ENCODE data around the gene CTXN1.
"Not testable (repeated sequence)": the region's sequence is repeated elsewhere in the genome, so short reads cannot be mapped to it uniquely, and the experiment has no call there.

The CTXN1 gene

DNA sequence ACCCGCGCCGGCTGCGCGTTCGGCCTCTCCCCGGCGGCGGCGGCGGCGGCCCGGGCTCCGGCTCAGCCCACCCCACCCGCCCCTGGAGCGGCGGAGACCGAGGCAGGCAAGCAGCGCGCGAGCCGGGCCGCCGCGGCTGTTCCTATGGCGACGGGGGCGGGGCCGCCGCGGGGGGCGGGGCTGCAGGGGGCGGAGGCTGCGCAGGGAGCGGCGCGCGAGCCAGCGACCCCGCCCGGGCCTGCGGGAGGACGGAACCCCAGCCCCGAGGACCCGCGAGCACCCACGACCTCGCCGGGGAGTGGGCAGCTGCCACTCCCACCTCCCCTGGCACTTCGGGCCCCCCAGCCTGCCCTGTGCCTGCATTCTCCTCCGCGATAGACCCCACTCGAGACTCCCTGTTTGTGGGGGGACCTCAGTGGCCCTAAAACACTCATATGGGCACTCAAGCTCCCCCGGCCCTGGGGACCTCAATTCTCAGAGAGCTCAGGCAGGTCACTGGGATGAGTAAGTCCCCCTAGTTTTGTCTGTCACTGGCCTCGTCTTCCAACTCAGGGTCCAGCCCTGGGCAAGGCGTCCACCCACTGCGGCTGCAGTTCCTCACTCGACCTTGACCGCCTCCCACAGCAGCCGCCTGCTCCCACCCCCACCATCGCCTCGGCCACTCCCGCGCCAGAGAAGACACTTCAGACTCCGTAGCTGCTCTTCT lies at the start of gene CTXN1:
Gene CTXN1 (minus strand): TSS at position 115 of the 706 bp plus-strand sequence. CDS start 597 bp downstream, outside the sequence.
- no peak for DNase-seq (ENCODE audit: low spot score)

DNA sequence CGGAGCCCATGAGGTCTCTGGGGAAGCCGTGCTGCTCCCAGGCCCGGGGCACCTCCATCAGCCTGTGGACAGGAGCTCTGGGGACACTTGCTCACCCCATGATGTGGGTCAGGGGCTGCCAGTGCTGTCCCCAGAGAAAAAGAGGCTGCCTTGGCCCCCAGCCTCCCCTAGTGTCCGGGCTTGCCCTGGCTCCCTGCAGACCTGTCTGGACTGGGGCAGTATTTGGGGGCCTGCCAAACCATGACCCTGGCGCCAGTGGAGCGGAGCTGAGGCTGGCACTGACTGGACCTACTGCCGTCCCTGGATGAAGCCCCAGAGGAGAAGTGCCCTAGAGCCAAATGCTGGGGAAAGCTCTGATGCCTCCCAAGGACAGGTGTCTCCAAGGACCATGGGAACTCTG lies 49.1 kb upstream of the CTXN1 start:
- no peak for DNase-seq (ENCODE audit: low spot score)

DNA sequence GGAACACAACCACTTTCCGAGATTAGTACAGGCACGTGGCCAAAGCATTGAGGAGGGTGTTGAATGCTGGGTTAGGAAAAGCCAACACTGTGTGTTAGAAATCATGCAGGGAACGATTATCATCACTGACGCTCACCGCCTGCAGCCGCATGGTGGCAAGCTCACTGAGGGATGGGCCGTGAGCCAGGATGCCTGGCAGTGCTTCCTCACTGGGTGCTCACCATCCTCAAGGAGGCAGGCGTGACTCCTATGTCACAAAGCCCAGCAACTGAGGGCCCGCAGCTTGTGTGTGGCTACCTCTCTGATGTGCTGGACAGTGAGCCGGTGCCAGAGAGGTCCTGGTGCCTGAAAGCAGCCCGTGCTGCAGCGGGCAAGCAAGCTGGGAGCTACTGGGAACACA lies 47.9 kb upstream of the CTXN1 start:
- no peak for DNase-seq (ENCODE audit: low spot score)

DNA sequence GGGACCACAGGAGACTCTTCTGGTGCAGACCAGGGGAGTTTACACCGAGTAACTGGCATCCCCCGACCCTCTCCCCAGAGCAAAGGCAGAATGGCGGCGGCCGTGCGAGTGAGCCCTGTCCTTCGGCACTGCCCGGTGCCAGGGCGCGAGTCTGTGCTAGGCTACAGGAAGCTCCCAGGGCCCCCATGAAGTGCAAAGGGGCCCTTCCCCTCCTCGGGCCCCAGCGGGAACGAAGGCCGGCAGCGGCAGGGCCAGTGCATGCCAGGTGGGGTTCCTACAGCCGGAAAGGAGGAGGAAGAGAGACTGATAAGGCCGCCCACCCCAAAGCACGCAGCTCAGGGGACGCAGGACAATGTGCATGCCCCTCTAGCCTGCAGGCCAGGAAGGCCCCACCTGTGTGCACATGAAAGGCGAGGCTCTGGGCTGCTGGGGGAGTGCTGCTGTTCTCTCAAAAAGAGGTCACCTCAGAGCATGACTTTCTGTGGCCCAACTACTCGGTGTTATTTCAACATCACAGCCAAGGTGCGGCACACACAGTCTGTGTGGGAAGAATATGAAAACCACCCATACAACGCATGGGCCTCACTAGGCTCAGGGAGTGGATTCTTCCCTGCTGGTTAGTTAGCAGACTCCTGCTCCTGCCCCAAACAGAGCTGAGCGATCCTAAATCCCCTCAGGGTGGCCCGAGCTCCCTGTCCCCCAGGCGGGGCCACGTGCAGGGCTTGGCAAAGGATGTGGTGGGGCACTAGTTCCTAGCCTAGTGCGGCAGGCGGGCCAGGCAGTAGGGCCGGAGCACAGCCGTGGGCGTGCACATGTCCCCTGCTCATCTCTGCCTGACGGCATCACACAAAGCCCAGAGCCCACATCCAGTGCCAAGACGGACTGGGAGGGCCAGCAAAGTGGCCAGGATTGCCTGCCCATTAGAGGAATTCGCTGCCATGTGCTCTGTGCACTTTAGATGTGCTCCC lies 45.9 kb upstream of the CTXN1 start:
- DNase-seq (ENCODE audit: low spot score), result no peak

DNA sequence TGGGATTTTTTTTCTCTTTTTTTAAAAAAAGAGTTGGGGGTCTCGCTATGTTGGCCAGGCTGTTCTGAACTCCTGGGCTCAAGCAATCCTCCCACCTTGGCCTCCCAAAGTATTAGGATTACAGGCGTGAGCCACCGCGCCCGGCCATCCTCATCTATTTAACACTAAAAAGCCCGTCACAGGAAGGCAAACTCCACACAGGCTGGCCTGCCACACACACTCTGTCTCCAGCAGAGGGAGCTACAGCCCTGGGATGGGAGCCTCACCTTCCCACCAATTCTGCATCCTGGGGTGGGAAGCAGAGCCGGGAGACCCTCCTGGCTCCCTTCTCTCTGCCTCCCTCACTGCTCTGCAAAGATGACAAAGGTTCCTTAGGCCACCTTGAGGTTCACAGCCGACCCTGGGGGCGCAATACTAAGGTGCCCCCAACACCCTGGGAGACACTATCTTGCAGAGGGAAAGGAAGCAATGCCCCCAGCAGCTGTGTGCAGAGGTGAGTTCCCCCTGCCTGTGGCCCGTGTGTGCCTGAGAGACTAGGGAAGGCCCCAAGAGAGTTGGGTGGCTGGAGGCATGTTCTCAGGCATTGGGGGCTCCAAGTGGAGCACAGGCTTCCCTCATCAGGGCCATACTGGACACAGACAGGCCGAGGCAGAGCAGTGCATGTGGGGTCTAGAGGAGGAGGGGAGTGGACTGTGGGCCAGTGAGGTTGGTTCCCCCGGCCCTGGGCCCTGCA lies 44.9 kb upstream of the CTXN1 start:
- no peak for DNase-seq (ENCODE audit: low spot score)

DNA sequence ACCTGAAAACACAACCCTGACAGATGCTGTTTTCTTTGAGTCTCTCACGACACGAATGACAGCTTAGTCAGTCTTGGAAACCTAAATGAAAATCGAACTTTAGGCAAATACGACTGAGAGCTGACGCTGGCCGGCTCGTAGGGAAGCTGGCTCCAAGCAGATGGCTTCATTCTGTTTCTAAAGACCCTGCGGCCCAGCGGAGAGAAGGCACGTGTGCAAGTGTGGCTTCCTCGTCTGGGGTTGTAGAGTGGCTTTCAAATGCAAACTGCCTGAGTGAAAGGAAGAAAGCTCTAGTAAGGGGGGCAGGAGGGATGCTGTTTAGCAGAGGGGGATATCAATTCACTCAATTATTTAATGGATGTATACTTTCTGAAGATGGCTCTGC lies 43.6 kb upstream of the CTXN1 start:
- DNase-seq (ENCODE audit: low spot score), result no peak

DNA sequence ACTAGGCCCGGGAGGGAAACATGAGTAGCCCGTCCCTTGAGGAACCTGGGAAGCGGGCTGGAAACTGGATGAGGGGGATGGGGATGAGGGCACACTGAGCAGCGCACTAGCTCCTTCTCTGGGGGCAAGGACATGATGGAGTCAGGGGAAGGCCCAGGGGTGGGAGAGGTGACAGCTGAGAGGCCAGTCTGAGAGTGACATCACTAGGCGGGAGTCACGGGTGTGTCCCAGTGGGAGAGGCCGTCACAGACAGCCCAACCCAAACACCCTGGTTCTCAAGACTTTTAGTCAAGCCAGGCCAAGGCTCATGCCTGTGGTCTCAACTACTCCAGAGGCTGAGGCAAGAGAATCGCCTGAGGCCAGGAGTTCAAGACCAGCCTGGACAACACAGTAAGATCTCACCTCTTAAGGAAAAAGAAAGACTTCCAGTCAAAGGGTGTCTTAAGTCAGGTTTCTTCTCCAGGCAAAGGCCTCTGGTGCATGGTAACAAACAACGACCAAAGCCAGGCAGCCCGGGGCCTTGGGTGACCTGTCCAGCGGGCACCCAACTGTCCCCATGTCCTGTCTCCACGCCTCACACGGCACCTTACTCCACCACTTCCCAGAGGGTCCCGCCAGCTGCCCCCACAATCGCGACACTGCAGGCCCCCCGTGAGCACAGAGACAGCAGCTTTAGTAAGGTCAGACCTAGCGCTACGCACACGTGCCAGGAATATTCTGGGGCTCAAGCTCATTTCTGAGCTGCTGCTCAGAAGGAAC lies 43.0 kb upstream of the CTXN1 start:
- no peak for DNase-seq (ENCODE audit: low spot score)

DNA sequence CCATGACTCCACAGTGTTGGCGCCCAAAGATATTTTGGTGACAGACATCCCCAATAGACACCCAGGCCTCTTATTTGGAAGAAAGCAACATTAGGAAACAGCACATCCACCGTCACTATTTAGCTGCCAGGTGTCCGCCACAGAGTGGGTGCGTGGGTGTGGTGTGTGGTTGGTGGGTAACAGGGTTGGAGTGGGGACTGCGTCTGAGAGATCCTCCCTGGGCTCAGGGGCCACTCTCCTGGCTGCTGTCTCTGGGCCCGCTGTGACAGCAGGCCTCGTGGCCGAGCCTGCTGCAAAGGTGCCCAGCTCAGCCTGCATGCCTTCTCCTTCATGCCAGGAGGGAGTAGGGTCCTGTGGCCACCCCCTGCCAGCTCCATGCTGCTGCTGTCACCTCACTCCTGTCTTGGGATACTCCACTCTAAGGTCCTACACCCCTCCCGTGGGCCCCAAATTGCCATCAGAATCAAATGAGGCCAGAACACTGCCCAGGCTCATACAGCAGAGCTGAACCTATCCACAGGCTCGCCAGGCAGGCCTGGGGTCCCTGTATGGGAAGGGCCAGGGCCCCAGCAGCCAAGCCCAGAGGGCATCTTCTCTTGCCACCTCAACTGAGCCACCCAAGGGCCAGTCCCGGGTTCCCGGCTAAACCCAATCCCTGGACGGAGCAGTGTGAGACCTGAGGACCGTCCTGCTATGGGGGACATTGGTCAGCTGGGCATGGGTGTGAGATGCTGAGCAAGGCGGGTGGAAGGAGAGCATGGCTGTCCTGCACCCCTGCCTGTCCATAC lies 42.3 kb upstream of the CTXN1 start:
- DNase-seq (ENCODE audit: low spot score), result no peak

DNA sequence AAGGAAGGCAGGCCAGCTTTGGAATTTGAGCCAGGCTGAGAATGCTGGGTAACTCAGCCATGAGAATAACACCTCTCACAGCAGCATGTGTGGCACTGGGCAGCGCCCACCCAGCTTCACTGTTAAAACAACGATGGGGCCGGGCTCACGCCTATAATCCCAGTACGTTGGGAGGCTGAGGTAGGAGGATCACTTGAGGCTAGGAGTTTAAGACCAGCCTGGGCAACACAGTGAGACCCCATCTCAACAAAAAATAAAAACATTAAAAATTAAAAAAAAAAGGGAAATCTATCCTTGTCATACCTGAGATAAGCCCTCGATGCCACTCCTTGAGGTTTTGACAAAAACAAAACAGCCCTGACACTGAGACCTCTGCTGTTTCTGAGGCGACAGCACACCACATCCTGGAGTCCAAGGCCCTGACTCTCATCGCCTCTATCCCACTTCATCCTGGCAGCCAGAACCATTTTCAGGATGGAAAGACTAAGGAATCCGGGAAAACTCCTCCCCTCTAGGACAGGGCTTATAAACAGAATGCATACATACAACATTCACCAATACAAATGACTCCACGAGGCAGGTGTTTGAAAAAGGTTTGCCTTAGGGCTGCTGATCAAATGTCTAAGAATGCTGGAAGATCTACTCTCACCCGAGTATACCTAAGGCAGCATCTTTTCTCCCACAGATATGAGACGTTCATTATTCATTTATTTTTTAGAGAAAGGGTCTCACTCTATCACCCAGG lies 40.2 kb upstream of the CTXN1 start:
- no peak for DNase-seq (ENCODE audit: low spot score)

DNA sequence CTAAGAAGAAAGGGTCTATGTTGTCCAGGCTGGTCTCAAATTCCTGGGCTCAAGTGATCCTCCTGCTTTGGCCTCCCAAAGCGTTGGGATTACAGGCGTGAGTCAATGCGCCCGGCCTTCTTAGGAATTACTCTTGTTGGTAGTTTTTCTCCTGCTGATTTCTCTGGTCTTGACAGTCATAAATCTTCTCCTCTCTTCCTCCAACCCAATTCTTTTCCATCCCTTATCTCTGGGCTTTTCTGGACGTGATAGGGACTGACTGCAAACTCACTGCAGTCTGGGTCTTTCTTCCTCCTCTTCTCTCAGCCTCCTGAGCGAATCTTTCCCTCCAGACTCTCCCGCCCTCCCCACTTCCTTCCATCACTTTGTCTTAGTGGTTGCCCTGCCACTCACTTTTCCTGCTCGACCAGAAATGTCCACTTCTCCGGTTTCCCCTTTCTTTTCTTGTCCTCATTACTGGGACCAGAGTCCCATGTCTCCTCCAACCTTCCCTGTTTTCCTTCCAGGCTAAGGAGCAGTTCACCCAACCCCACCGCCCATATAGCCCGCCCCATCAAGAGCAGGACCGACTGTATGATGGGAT lies 39.4 kb upstream of the CTXN1 start:
- no peak for DNase-seq (ENCODE audit: low spot score)

DNA sequence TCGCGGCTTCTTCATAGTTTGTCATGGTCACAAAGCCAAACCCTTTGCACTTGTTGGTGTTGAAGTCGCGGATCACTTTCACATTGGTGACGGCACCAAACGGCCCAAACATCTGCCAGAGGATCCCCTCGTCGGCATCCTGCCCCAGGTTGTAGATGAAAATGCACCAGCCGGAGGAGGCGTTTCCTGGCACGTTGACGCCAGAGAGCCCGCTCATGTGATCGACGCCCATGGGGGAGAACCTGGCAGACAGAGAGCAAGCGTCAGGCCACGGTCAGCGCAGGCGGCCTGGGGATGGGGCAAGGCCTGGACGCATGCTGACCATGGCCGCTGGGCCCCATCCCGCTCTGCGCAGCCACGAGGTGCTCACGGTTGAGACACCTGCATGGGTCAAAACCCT lies 37.6 kb upstream of the CTXN1 start:
- DNase-seq (ENCODE audit: low spot score), result no peak

DNA sequence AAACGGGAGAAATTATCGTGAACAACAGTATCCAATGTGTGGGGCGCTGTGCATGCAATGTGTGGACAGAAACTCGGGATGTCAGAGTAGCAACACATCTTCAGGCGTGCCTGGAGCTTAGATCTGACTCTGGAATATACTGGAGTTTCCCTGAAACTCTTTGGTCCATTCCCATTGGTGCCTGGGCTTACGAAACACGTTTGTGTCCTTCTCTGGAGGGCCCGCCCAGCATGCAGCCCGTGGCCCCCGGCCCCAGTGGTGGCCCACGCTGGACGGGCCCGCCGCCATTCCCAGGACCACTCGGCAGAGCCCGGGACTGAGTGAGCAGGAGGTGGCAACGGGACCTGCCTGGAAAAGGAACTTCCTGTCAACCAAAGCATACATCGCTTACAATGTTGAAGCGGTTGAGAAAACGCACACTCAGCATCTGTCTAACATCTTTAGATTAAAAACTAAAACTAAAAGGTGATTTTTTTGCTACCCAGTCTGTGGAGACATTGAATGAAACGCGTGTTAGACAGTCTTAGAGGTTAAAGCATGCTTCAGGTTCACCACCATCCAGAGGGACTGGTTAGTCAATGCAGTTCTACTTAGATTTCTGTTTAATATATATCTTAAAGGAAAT lies 36.8 kb upstream of the CTXN1 start:
- DNase-seq (ENCODE audit: low spot score), result no peak

DNA sequence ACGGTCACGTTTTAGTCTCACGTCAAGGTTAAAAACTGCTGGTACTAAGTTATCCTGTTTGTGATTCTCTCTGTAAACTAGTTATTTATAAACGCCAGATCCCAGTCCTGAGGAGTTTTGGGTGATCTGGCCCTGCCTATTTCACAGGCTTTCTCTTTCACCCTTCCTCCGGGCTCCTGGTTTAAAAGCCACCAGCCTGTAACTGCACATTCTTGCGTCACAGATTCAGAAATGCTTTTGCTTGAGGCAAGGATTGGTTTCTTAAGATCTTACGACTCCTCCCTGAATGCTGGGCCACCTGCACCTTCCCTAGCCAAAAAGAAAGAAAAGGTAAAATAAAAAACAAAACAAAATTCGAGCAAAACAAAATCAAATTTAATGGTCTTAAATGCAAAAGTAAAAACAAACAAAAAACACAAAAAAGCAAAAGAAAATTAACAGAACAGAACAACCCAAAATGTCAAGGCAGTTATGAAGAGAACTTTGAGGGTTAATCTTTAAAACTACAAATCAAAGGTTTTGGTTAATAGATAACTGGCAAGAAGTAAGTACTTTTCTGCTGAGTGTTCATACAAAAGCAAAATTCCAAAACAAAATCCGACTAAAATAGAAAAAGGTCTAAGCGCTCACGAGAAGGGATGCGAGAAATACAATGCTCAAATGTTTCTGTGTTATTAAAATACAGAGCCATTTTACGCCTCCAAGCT lies 36.1 kb upstream of the CTXN1 start:
- no peak for DNase-seq (ENCODE audit: low spot score)

DNA sequence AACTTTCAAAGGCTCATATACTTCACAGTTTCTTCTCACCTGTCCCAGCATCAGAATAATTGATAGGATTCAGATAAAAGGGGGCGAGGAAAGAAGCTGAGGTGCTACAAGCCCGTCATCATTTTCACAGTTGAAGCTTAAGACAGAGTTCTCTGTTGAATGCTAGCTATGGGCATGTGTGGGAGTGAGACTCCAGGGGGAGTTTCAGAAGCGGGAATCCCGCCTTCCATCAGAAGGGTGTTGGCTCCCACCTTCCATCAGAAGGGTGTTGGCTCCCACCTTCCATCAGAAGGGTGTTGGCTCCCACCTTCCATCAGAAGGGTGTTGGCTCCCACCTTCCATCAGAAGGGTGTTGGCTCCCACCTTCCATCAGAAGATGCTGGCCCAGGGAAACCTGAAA lies 35.1 kb upstream of the CTXN1 start:
- not testable (repeated sequence) for DNase-seq (ENCODE audit: low spot score)

DNA sequence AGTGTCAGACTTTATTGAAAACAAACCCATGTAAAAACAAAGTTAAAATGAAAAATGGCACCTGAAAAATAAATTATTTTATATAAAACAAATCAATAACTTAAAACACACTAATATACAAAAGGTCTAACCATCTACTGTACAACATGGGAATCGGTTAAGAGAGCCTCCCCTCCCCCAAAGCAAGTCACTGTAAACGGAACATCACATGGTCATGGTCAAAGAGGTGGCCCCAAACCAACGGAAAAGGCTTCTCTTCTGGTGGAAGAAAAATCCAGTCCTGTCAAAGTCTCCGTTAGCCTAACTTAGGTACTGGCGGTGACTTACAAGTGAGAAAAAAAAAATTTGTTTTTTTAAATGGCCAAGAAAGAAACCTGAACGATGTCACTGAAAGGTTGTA lies 33.3 kb upstream of the CTXN1 start:
- no peak for DNase-seq (ENCODE audit: low spot score)

DNA sequence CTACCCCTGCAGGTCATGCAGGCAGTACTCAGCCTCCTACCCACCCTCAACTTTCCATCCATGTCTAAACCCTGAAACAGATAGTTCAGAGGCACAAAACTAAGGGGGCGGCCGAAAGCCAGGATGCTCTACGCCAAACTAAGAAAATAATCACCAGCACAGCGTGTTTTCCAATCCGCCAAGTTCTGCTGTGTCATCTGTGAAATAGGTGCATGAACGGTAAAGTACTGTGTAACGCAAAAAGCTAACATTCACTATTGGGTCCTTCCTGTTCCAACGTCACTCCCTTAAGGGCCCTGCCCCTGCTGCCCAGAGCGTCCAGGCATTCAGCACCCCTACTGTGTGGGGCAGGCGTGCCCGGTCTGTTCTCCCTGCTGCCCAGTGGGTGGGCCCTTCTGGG lies 29.8 kb upstream of the CTXN1 start:
- no peak for DNase-seq (ENCODE audit: low spot score)

DNA sequence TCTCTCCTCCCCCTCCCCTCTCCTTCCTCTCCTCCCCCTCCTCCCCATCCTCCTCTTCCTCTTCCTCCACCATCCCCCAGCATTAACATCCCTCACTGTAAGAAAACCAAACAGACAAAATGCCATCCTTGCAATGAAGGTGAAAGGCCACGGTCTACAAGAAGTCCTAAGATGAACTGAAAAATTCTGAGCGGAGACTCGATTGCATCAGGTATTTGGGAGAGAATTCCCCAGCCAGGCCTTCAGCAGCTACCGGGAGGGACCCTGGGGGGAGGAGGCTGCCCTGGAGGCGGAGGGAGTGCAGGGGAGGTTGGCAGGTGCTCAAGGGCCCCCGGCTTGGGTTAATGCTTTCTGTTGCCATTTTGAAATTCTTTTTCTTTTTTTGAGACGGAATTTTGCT lies 27.6 kb upstream of the CTXN1 start:
- no peak for DNase-seq (ENCODE audit: low spot score)

DNA sequence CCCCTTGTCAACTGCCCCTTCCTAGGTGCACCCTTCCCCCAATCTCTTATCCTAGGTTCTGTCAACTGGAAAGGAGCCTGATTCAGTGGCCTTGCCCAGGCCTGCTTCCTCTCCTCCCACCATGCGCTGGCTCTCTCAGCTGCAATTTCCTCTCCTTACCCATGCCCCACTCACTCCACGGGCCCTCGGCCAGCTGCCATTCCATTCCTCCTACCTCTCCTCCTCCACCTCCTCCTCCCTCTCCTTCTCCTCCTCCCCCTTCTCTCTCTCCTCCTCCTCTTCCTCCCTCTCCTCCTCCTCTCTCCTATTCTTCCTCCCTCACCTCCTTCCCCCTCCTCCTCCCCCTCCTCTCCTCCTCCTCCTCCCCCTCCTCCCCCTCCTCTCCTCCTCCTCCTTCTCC lies 27.1 kb upstream of the CTXN1 start:
- DNase-seq (ENCODE audit: low spot score), result no peak

DNA sequence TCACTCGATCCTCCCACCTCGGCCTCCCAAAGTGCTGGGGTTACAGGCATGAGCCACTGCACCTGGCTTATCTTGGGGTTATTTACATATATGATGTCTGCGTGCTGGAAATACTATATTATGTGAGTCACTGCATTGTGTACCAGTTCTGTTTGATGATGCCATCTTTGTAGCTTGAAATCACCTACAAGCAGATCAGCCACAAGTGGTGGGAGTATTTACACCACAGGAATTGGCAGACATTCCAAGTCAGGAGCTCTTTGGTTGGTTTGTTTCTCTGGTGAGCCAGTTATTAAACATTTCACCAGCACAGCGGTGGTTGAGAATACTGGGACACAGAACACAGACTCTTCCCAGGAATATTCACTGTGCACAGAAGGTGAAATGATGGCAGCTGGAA lies 22.0 kb upstream of the CTXN1 start:
- no peak for DNase-seq (ENCODE audit: low spot score)

Measured in left forelimb (tissue), 1 donor.